Smooth muscle cell (in vitro differentiated cells): ENCODE measurements around the gene HYAL3. TPM values are rescaled to one million over a fixed set of nuclear protein-coding genes. Genes with fewer than 3 reads are reported as not detected.

Experiments
- DNase-seq: peaks from one replicate; lab custom pipeline; 2025; ENCODE audit not compliant: unreplicated experiment; lab: John Stamatoyannopoulos, UW
- H2AFZ ChIP-seq: fragments of 200-600 bp; sonication (generic); 2 replicates; pipeline ENCODE4 v1.6.0; 2016; ENCODE audit warnings: antibody characterized with exemption, low read depth, mild to moderate bottlenecking
- H3F3A ChIP-seq: fragments of 200-600 bp; sonication (generic); 2 replicates; pipeline ENCODE4 v1.6.0; 2017; ENCODE audit warnings: antibody characterized with exemption, low read depth
- H3K27ac ChIP-seq: fragments of 200-600 bp; sonication (generic); 2 replicates; pipeline ENCODE4 v1.5.1; 2016; ENCODE audit warnings: low read depth, mild to moderate bottlenecking
- H3K27me3 ChIP-seq: fragments of 200-600 bp; sonication (generic); 2 replicates; pipeline ENCODE4 v1.6.1; 2016; ENCODE audit warnings: low read depth, mild to moderate bottlenecking
- H3K36me3 ChIP-seq: fragments of 200-600 bp; sonication (generic); 2 replicates; pipeline ENCODE4 v1.5.1; 2016; ENCODE audit warnings: low read depth
- H3K4me1 ChIP-seq: fragments of 200-600 bp; sonication (generic); 2 replicates; pipeline ENCODE4 v1.5.1; 2016; ENCODE audit warnings: low read depth
- H3K4me2 ChIP-seq: fragments of 200-600 bp; sonication (generic); 2 replicates; pipeline ENCODE4 v1.6.0; 2016; ENCODE audit warnings: mild to moderate bottlenecking
- H3K4me3 ChIP-seq: fragments of 200-600 bp; sonication (generic); 2 replicates; pipeline ENCODE4 v1.5.1; 2016; ENCODE audit warnings: mild to moderate bottlenecking
- H3K79me2 ChIP-seq: fragments of 200-600 bp; sonication (generic); 2 replicates; pipeline ENCODE4 v1.6.0; 2016; ENCODE audit warnings: low read depth, mild to moderate bottlenecking
- H3K9ac ChIP-seq: fragments of 200-600 bp; sonication (generic); 2 replicates; pipeline ENCODE4 v1.6.0; 2016; ENCODE audit warnings: low read depth
- H3K9me3 ChIP-seq: fragments of 200-600 bp; sonication (generic); replicated peaks from 2 replicates; pipeline ENCODE4 v1.5.1; 2016; ENCODE audit warnings: low read depth
- H4K20me1 ChIP-seq: fragments of 200-600 bp; sonication (generic); 2 replicates; pipeline ENCODE4 v1.6.0; 2016; ENCODE audit warnings: low read depth
- CTCF ChIP-seq: fragments of 200-600 bp; sonication (generic); IDR thresholded peaks from 2 replicates; pipeline ENCODE4 v1.5.1; 2017; ENCODE audit warnings: borderline replicate concordance, mild to moderate bottlenecking, antibody characterized with exemption; ENCODE audit not compliant: insufficient read depth, poor library complexity, severe bottlenecking
- WGBS: methylation state at CpG from one replicate; pipeline ENCODE4 v1.1.7; 2016; ENCODE audit warnings: low lambda C conversion rate; 5-methylcytosine and 5-hydroxymethylcytosine counted together
- polyA plus RNA-seq: library from polyadenylated mRNA; unstranded; fragments of >200 nt; fragmentation: Nextera tagmentation; extraction: Ambion mirVana; gene quantifications from 2 replicates; pipeline ENCODE4 v1.2.1, GENCODE V29; 2016
- total RNA-seq: library from RNA; depleted of rRNA; stranded (reverse); fragments of >200 nt; gene quantifications from 2 replicates; pipeline ENCODE4 v1.2.3, GENCODE V29; 2014

HYAL3 gene
- total and polyA plus RNA-seq, 2 experiments from 2014 or later = 2.5 to 3.7 TPM

GRCh38 chr3:50254577-50255250 is 44.5 kb downstream of the HYAL3 start:
- no peaks in the 10 kb centered on the region for H3K27me3 ChIP-seq
- no peaks in the 10 kb centered on the region for H3K4me1 ChIP-seq
- H3K79me2 ChIP-seq = peaks cover 43% of the 10 kb centered on the region
- H3K9me3 ChIP-seq = no peaks in the 10 kb centered on the region
- no peak overlapping the region for H3K4me3 ChIP-seq
- H3K36me3 ChIP-seq = no peaks in the 10 kb centered on the region
- no peak for DNase-seq
- peak overlapping the region; percentile 15 for H3K27ac ChIP-seq
- peaks cover 66% of the 10 kb centered on the region for H4K20me1 ChIP-seq
- WGBS = 93% methylated on average over 8 of the region's 8 CpGs
- no peak overlapping the region for H3K9ac ChIP-seq
- H3F3A ChIP-seq = peaks cover 16% of the 10 kb centered on the region
- no peak overlapping the region for H3K4me2 ChIP-seq
- H2AFZ ChIP-seq = no peak overlapping the region
- no peak for TF ChIP-seq CTCF

GRCh38 chr3:50251220-50251619 is 48.0 kb downstream of the HYAL3 start:
- H4K20me1 ChIP-seq = peaks cover 91% of the 10 kb centered on the region
- 63% methylated on average over 8 of the region's 8 CpGs for WGBS
- no peak overlapping the region for H2AFZ ChIP-seq
- H3K9me3 ChIP-seq = no peaks in the 10 kb centered on the region
- H3K9ac ChIP-seq = no peak overlapping the region
- no peak overlapping the region for H3K4me2 ChIP-seq
- no peaks in the 10 kb centered on the region for H3F3A ChIP-seq
- peaks cover 72% of the 10 kb centered on the region for H3K79me2 ChIP-seq
- no peak for TF ChIP-seq CTCF
- no peaks in the 10 kb centered on the region for H3K36me3 ChIP-seq
- no peak for DNase-seq
- H3K4me3 ChIP-seq = no peak overlapping the region
- peaks cover 12% of the 10 kb centered on the region for H3K4me1 ChIP-seq
- H3K27ac ChIP-seq = peak overlapping the region; percentile 12
- no peaks in the 10 kb centered on the region for H3K27me3 ChIP-seq

- DNase-seq = no peak
- TF ChIP-seq CTCF = no peak
- no peak overlapping the region for H3K4me3 ChIP-seq
- WGBS = 100% methylated on average over 4 of the region's 4 CpGs
- H3K4me2 ChIP-seq = no peak overlapping the region
- peaks cover 78% of the 10 kb centered on the region for H3K79me2 ChIP-seq
- H3K27ac ChIP-seq = no peak overlapping the region
- H3F3A ChIP-seq = peaks cover under 1% of the 10 kb centered on the region
- no peaks in the 10 kb centered on the region for H3K9me3 ChIP-seq
- no peak overlapping the region for H2AFZ ChIP-seq
- H4K20me1 ChIP-seq = peaks cover 86% of the 10 kb centered on the region
- H3K27me3 ChIP-seq = no peaks in the 10 kb centered on the region
- no peaks in the 10 kb centered on the region for H3K36me3 ChIP-seq
- peaks cover 18% of the 10 kb centered on the region for H3K4me1 ChIP-seq
- H3K9ac ChIP-seq = no peak overlapping the region
Observed at GRCh38 chr3:50250514-50250913, 48.7 kb downstream of the HYAL3 start.

GRCh38 chr3:50249457-50249856 is 49.7 kb downstream of the HYAL3 start:
- no peak for TF ChIP-seq CTCF
- H3K27ac ChIP-seq = peak overlapping the region; percentile 93
- DNase-seq = no peak
- no peaks in the 10 kb centered on the region for H3K36me3 ChIP-seq
- H3K4me1 ChIP-seq = peaks cover 23% of the 10 kb centered on the region
- peaks cover 89% of the 10 kb centered on the region for H3K79me2 ChIP-seq
- H3K9ac ChIP-seq = no peak overlapping the region
- no peak overlapping the region for H3K4me2 ChIP-seq
- H3K9me3 ChIP-seq = no peaks in the 10 kb centered on the region
- no peak overlapping the region for H2AFZ ChIP-seq
- peaks cover 10% of the 10 kb centered on the region for H3F3A ChIP-seq
- WGBS = 88% methylated on average over 4 of the region's 5 CpGs
- peaks cover 80% of the 10 kb centered on the region for H4K20me1 ChIP-seq
- no peak overlapping the region for H3K4me3 ChIP-seq
- H3K27me3 ChIP-seq = no peaks in the 10 kb centered on the region
